BJ (cell line): ENCODE results near the gene ADAMTS3. TPM values are rescaled to one million over a fixed set of nuclear protein-coding genes. Genes with fewer than 3 reads are reported as not detected.

Experiments used
- CTCF ChIA-PET: fragments of 350-600 bp; formaldehyde crosslinking; extraction: SDS; loops from one replicate; lab custom pipeline; 2021; ENCODE audit warnings: antibody characterized with exemption, inconsistent platforms; lab: Yijun Ruan, JAX
- POLR2A ChIA-PET: fragments of 300-600 bp; sonication (Branson Sonifier 250); formaldehyde crosslinking; extraction: SDS; loops from one replicate; lab custom pipeline; 2021; ENCODE audit warnings: antibody characterized with exemption; lab: Charles Lee
- DNase-seq: peaks from one replicate; pipeline ENCODE4 v3.0.0-alpha.2; 2011; ENCODE audit warnings: low read depth
- H3K27me3 ChIP-seq: 2 replicates; pipeline ENCODE4 v1.6.0; 2011; ENCODE audit warnings: low read length; ENCODE audit not compliant: control insufficient read depth, insufficient read depth
- H3K36me3 ChIP-seq: 2 replicates; pipeline ENCODE4 v1.5.1; 2011; ENCODE audit warnings: low read length; ENCODE audit not compliant: control insufficient read depth, insufficient read depth
- H3K4me3 ChIP-seq: 2 replicates; pipeline ENCODE4 v1.5.1; 2011; ENCODE audit warnings: low read depth, mild to moderate bottlenecking, control low read depth, low read length
- polyA plus RNA-seq: library from polyadenylated mRNA; depleted of rRNA; stranded (reverse); fragments of >200 nt; gene quantifications from 2 replicates; pipeline ENCODE4 v1.2.3, GENCODE V29; 2011
- TF ChIP-seq, protein P1 (sequence below): IDR thresholded peaks from 2 replicates; pipeline ENCODE4 v1.5.1; 2011; ENCODE audit warnings: low read depth, mild to moderate bottlenecking, control low read depth, inconsistent platforms, low read length, moderate library complexity; ENCODE audit not compliant: insufficient read depth

Gene ADAMTS3
- polyA plus RNA-seq, 1 experiment = 0.70 TPM

DNA sequence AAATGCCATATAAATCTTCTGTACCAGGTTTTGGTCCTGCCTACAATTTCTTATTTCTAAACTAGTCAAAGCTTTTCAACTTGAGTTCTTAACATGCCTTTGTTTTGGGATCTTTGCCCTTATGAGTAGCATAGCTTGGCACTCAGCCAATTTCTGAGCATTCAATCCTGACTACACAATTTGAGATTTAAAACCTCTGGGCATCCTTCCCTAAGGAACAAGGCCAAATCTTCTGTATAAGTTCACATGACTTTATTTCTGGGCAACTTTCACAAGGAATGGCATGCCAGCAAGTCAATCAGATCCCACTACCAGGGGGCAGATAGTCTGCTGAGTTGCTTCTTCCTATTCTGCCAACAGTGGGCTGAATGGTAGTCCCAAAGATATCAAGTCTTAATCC, 254.2 kb downstream of the ADAMTS3 start:
- ChIA-PET POLR2A (no interaction called here), CTCF (interaction anchor here (1.1 to 1.5 kb wide), 2 partner anchors 152 to 191 kb away, joined by 3 read pairs; no protein-coding TSS in a partner anchor)
- Histone ChIP-seq H3K27me3 (no peaks in the 10 kb centered on the region), H3K36me3 (no peaks in the 10 kb centered on the region), H3K4me3 (no peak overlapping the region)
- TF ChIP-seq, protein P1, sequence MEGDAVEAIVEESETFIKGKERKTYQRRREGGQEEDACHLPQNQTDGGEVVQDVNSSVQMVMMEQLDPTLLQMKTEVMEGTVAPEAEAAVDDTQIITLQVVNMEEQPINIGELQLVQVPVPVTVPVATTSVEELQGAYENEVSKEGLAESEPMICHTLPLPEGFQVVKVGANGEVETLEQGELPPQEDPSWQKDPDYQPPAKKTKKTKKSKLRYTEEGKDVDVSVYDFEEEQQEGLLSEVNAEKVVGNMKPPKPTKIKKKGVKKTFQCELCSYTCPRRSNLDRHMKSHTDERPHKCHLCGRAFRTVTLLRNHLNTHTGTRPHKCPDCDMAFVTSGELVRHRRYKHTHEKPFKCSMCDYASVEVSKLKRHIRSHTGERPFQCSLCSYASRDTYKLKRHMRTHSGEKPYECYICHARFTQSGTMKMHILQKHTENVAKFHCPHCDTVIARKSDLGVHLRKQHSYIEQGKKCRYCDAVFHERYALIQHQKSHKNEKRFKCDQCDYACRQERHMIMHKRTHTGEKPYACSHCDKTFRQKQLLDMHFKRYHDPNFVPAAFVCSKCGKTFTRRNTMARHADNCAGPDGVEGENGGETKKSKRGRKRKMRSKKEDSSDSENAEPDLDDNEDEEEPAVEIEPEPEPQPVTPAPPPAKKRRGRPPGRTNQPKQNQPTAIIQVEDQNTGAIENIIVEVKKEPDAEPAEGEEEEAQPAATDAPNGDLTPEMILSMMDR = no peak
- DNase-seq = no peak

DNA sequence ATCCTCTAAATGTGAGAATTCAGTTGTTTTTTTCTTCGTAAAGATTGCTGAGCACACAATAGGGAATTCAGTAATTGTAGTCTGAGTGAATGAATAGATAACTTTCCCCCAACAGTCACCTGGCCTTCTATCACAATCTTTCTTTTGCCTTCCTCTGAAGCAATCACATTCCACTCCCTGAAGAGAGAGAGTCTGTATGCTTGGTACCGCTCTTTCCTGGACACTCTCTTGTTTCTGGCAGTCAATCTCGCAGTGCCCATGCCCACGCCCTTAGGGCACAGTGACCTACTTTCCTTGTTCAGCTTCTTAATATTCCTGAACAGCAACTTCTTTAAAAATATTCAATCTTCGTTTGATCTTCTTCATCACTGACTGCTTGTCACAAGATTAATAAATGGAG, 255.9 kb downstream of the ADAMTS3 start:
- POLR2A ChIA-PET = interaction anchor here (0.5 kb wide), 1 partner anchor 179 kb away, joined by 3 read pairs; no protein-coding TSS in a partner anchor

DNA sequence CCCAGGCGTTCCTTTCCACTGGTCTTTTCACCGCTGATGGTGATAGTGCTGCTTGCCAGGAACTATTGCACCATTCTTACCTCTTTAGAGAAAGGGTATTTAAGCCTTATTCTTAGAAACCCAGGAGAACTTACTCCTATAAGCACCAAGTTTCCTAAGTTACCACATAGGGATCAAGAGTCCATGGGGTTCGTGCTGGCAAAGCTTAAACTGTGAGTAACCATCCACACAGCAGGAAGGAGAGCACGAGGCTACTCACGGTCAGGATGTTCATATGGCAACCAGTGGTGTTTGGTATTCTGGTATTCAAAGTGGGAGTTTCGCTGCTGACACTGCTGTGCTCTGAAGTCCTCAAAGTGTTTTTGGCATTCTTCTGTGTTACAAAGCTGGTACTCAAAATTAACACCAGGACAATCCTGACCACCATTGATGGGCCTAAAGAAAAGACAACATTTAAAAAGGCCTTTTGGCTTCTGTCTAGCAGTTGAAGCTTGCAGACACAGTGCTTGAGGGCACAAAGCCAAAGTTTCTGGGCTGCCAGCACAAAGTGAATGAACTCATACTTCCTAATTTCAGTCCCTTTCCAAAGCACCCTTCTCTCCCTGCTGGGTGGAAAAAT, 256.9 kb downstream of the ADAMTS3 start:
- POLR2A ChIA-PET = interaction anchor here (0.5 kb wide), 1 partner anchor 180 kb away, joined by 3 read pairs; no protein-coding TSS in a partner anchor
- H3K4me3 ChIP-seq = no peak overlapping the region
- H3K27me3 ChIP-seq = no peaks in the 10 kb centered on the region
- peak; percentile 81 for DNase-seq
- CTCF ChIA-PET = interaction anchor here (1.1 to 2.4 kb wide), 6 partner anchors 9 to 193 kb away, joined by 3 to 24 read pairs (median 5); no protein-coding TSS in a partner anchor
- TF ChIP-seq, protein P1 = no peak
- no peaks in the 10 kb centered on the region for H3K36me3 ChIP-seq

More for the DNA sequence above, 255.9 kb downstream of the ADAMTS3 start:
- Histone ChIP-seq H3K36me3 (no peaks in the 10 kb centered on the region), H3K27me3 (no peaks in the 10 kb centered on the region), H3K4me3 (no peak overlapping the region)
- TF ChIP-seq, protein P1 = no peak
- no peak for DNase-seq
- CTCF ChIA-PET = interaction anchor here (1.1 to 2.4 kb wide), 6 partner anchors 9 to 192 kb away, joined by 3 to 24 read pairs (median 5); no protein-coding TSS in a partner anchor

DNA sequence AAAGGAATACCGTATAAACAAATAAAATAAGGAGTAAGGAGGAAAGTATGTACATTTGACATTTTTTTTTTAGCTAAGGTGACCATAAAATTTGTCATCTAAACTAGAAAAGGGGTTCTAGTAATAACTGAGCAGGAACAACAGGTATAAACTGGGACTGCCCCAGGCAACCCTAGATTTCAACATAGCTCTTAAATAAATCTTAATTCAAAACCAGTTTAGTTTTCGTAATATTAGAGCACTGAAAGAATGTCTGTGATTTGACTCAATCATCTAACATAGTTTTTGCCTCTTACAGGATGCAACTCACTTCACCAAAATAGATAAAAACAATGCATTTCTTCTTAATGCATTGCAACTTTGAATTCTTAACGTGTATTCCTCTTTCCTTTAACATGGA, 257.7 kb downstream of the ADAMTS3 start:
- DNase-seq = no peak
- CTCF ChIA-PET = interaction anchor here (1.3 kb wide), 1 partner anchor 15 kb away, joined by 3 read pairs; no protein-coding TSS in a partner anchor
- Histone ChIP-seq H3K27me3 (no peaks in the 10 kb centered on the region), H3K36me3 (no peaks in the 10 kb centered on the region), H3K4me3 (no peak overlapping the region)
- TF ChIP-seq, protein P1 = no peak
- POLR2A ChIA-PET = no interaction called here

DNA sequence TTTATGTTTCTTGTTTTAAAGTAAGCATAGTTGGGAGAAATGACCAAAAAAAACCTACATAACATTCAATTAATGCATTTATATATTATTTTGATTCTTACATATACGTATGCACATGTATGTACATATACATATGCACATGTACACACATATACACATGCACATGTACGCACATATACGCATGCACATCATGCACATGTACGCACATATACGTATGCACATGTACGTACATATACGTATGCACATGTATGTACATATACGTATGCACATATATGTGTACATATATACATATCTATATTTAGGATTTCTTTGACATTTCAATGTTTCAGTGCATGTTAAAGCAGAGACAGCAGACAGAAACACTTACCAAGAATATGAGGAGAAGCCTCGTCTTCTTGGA, 263.4 kb downstream of the ADAMTS3 start:
- Histone ChIP-seq H3K4me3 (no peak overlapping the region), H3K27me3 (no peaks in the 10 kb centered on the region), H3K36me3 (no peaks in the 10 kb centered on the region)
- ChIA-PET CTCF (interaction anchor here (0.5 to 1.3 kb wide), 4 partner anchors 10 to 775 kb away, joined by 3 to 8 read pairs (median 4); no protein-coding TSS in a partner anchor), POLR2A (no interaction called here)
- TF ChIP-seq, protein P1 = no peak
- DNase-seq = no peak
